Right lung (tissue), 5 donors: ENCODE results near the gene FITM2. TPM values are rescaled to one million over a fixed set of nuclear protein-coding genes. Genes with fewer than 3 reads are reported as not detected.
"Not testable (repeated sequence)": the region's sequence is repeated elsewhere in the genome, so short reads cannot be mapped to it uniquely, and the experiment has no call there.

Source experiments
- DNase-seq, 2 donors: peaks; one replicate each; pipeline ENCODE4 v3.0.0-alpha.2; 2013
- polyA plus RNA-seq, 5 donors: library from polyadenylated mRNA; unstranded; fragments of 120-200 nt; gene quantifications; one replicate each; pipeline versions ENCODE4 v1.2.1 to v1.2.3, GENCODE V29; 2013; ENCODE audit warnings: inconsistent platforms in 1 of 5, low replicate concordance in 1 of 5; ENCODE audit not compliant: insufficient read length in 5 of 5, insufficient read depth in 1 of 5

Gene FITM2
- polyA plus RNA-seq, 5 donors: 7.1 to 9.4 (median 7.8) TPM

GRCh38 chr20:44335675-44336074 lies 24.7 kb upstream of the FITM2 start:
- DNase-seq: no peak

DNA sequence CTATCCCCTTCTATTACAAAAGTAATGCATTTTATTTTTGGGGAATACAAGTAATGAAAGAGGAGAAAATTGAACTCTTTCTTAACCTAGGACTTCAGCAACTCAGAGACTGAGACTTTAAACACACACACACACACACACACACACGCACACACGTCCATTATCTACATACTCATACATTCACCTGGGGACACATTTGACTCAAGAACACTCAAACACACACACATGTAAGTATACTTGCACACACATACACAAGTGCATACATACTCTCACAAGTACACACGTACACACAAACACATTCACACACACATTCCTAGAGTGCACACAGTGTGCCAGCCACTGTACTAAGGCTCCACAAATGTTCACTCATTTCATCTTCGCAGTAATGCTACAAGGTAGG lies 23.7 kb upstream of the FITM2 start:
- no peak for DNase-seq

GRCh38 chr20:44334306-44334705 lies 23.3 kb upstream of the FITM2 start:
- DNase-seq: no peak

DNA sequence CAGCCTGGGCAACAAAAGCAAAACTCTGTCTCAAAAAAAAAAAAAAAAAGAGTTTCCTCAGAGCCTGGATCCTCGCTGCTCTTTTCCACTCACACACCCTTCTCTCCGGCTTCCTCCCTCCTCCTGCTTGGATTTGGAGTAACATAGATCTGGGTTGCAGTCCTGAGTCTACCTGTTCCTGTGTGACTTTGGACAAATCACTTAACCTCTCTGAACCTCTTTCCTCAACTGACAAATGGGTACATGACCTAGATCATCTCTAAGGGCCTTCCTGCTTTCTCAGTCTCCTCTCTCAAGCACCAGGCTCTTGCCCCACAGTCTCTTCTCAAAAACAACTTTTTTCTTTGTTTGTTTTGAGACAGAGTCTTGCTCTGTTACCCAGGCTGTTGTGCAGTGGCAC lies 20.2 kb upstream of the FITM2 start:
- no peak for DNase-seq

GRCh38 chr20:44328428-44328827 lies 17.4 kb upstream of the FITM2 start:
- DNase-seq: no peak

DNA sequence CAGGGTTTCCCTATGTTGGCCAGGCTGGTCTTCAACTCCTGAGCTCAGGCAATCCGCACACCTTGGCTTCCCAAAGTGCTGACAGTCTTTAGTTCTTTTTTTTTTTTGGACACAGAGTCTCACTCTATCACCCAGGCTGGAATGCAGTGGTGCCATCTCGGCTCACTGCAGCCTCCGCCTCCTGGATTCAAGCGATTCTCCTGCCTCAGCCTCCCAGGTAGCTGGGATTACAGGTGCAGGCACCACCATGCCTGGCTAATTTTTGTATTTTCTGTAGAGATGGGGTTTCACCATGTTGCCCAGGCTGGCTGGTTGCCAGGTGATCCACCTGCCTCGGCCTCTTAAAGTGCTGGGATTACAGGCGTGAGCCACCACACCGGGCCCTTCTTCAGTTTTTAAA lies 16.7 kb upstream of the FITM2 start:
- not testable (repeated sequence) for DNase-seq

DNA sequence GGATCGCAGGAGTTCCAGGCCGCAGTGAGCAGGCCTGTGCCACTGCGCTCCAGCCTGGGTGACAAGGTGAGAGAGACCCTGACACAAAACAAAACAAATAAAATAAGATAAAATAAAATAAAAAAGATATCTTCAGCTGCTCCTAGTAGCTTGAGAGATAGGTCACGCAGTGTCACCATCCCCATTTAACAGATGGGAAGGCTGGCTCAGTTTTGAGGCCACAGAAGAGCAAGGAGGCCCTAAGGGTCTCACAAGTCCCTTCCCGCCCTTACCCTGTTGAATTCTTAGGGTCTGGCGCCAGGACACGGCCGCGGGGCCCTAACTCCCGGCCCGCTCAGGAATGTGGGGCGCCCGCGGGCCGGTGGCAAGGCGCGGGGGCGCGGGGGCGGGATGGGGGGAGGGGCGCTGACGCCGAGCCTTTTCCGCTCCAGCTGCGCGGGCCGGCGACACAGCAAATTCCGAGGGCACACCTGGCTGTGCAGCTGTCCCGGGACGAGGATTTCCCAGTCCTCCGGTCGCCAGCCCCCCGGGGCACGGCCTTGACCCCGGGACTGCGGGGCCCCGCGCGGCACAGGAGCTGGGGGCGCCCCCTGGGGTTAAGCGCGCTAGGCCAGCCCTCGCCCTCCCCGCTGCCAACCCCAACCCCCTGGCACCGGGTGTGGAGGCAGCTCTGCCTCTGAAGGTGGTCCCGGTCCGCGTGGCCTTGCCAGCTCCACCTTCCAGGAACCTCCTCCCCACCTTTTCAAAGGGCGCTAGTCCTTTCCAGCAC lies 15.6 kb upstream of the FITM2 start:
- DNase-seq: no peak

GRCh38 chr20:44324343-44324742 lies 13.3 kb upstream of the FITM2 start:
- no peak for DNase-seq

DNA sequence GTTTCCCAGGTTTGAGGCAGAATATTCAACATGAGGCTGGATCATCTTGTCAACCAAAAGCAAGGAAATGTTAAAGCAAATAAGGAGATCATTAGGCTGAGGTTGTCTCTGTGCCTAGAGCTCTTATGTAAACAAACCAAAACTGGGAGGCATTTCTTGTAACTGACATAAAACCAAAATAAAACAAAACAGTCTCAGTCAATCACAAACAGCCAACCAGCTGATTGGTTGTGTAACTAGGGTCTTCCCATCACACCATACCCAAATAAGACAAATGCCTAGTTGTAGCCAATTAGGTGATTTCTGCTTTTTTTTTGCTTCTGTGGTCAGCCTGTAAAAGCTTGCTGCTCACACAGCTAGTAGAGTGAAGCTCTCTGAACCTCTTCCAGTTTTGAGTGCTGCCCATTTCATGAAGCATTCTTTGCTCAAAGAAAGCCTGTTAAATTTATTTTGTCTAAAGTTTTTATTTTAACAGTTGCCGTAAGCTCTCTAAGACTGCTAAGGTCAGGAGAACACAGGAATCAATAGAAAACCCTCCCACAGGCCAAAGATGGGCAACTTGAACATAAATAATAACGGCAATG lies 8.9 kb upstream of the FITM2 start:
- DNase-seq: no peak

- DNase-seq: no peak
These were observed 3.9 kb upstream of the FITM2 start for GRCh38 chr20:44314870-44315269.

GRCh38 chr20:44309763-44310663 lies 989 bp downstream of the FITM2 start:
- DNase-seq: peak; percentile 35 to 38

GRCh38 chr20:44306927-44307326 lies 4.1 kb downstream of the FITM2 start:
- no peak for DNase-seq

GRCh38 chr20:44304383-44304782 lies 6.6 kb downstream of the FITM2 start:
- DNase-seq: no peak

- no peak for DNase-seq
These were observed 8.3 kb downstream of the FITM2 start for GRCh38 chr20:44302736-44303135.

DNA sequence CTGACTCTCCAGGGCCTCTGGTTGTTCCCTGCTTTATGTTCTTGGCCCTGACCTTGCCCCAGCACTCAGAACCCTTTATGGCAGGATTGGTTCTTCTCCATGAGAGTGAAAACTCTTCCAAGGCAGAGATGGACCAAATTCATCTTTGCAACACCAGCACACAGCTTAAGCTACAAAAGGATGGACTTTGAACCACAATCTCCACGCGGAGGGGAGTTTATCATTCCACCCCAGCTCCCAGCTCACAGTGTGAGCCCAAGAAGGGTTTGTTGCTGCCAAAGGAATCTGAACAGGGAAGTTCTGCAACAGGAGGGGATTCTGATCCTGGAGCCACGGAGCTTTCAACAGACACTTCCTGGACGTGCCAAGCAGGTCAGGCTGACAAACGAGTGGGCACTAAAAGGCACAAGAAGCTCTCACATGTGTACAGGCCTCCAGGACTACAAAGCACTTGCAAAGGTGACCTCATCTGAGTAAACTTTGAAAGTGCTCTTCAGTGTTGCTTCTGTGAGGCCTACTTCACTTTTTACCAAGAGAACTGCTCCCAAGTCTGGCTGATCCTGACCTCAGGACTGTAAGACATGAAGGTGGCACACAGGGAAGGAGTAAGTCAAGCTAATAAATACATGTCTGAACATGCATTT lies 8.9 kb downstream of the FITM2 start:
- DNase-seq: no peak

- no peak for DNase-seq
These were observed 9.7 kb downstream of the FITM2 start for GRCh38 chr20:44301285-44301684.

DNA sequence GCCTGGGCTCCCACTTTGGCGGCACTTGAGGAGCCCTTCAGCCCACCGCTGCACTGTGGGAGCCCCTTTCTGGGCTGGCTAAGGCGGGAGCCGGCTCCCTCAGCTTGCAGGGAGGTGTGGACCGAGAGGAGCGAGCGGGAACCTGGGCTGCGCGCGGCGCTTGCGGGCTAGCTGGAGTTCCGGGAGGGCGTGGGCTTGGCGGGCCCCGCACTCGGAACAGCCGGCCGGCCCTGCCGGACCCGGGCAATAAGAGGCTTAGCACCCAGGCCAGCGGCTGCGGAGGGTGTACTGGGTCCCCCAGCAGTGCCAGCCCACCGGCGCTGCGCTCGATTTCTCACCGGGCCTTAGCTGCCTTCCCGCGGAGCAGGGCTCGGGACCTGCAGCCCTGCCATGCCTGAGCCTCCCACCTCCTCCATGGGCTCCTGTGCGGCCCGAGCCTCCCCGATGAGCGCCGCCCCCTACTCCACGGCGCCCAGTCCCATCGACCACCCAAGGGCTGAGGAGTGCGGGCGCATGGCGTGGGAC lies 11.9 kb downstream of the FITM2 start:
- not testable (repeated sequence) for DNase-seq

DNA sequence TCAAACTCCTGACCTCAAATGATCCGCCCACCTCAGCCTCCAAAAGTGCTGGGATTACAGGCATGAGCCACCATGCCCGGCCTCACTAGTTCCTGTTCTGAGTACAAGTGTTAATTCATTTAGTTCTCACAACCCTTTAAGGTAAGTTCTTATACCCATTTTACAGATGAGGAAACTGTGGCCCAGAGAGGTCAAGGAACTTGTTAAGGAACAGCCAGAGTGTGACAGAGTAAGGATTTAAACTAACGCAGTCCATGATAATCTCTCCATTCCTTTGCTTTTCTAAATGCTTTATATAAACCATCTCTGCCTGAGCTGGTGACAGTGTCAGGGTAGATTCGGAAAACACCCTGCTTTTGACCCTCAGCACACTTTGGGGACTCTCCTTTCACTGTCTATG lies 13.3 kb downstream of the FITM2 start:
- DNase-seq: no peak

- DNase-seq: peak; percentile 7 to 11
These were observed 15.0 kb downstream of the FITM2 start for GRCh38 chr20:44296011-44296410.

GRCh38 chr20:44291754-44292153 lies 19.2 kb downstream of the FITM2 start:
- DNase-seq: no peak

DNA sequence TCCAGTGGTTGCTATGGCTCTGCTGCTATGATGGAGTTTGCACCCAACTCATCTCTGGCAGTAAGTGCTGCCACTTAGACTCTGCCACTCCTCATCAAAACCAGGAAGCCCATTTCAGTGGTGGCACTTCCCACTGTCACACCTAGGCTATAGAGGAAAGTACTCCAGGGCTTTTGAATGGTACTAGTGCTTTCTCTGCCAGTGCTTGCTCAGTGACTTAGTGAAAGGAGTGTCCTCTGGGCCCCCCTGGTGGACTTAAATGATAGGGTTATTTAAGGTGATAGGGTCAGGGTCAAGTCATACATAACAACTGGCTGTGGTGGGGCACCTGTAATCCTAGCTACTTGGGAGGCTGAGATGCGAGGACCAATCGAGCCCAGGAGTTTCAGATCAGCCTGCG lies 22.8 kb downstream of the FITM2 start:
- no peak for DNase-seq
